HG02943 (cell line): ENCODE data around the gene KCNA1.
A peak's percentile ranks its signal among the peaks of the same experiment; 100 is the strongest.

Experiments used
- ATAC-seq: cut with Tn5 transposase; IDR thresholded peaks from one replicate; pipeline ENCODE4 v1.9.1; 2021; ENCODE audit warnings: mild to moderate bottlenecking, low read depth, moderate library complexity; ENCODE audit not compliant: unreplicated experiment

The KCNA1 gene

GRCh38 chr12:4910502-4911315, 1.0 kb downstream of the KCNA1 start:
- ATAC-seq: no peak

DNA sequence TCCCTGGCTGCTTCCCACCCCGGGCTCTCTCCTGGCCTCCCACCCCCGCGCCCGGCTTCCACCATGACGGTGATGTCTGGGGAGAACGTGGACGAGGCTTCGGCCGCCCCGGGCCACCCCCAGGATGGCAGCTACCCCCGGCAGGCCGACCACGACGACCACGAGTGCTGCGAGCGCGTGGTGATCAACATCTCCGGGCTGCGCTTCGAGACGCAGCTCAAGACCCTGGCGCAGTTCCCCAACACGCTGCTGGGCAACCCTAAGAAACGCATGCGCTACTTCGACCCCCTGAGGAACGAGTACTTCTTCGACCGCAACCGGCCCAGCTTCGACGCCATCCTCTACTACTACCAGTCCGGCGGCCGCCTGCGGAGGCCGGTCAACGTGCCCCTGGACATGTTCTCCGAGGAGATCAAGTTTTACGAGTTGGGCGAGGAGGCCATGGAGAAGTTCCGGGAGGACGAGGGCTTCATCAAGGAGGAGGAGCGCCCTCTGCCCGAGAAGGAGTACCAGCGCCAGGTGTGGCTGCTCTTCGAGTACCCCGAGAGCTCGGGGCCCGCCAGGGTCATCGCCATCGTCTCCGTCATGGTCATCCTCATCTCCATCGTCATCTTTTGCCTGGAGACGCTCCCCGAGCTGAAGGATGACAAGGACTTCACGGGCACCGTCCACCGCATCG, 1.8 kb downstream of the KCNA1 start:
- ATAC-seq: no peak

DNA sequence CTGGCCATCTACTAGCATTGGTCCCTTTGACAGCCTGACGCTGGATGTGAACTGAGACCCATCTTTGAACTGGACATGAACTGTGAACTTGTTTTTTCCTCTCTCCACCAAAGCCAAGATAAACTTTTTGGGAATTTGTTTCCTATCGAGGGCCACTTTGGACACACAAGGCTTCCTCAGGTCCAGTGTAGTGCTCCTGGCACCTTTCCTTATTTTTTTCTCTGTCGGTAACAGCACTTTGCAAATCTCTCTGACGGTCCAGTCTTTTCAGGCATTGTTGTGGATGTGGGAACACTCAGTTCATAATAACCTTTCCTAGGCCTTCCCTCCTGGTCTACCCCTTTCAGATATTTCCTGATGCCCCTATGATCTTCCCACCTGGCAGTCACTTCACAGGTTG, 5.0 kb downstream of the KCNA1 start:
- no peak for ATAC-seq

GRCh38 chr12:4915752-4916151, 6.0 kb downstream of the KCNA1 start:
- ATAC-seq: no peak

- no peak for ATAC-seq
Observed at GRCh38 chr12:4918950-4919660, 9.4 kb downstream of the KCNA1 start.

DNA sequence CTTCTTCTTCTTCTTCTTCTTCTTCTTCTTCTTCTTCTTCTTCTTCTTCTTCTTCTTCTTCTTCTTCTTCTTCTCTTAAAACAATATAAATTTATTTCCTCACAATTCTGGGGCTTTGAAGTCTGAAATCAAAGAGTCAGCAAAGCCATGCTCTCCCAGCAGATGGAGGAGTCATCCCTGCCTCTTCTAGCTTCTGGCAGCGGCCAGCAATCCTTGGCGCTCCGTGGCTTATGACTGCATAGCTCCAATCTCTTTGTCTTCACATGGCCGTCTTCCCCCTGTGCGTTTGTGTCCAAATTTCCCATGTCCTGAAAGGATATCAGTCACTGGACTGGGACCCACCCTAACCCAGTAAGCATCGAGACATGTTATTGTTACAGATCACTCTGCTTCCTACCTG, 22.9 kb downstream of the KCNA1 start:
- ATAC-seq: no peak

DNA sequence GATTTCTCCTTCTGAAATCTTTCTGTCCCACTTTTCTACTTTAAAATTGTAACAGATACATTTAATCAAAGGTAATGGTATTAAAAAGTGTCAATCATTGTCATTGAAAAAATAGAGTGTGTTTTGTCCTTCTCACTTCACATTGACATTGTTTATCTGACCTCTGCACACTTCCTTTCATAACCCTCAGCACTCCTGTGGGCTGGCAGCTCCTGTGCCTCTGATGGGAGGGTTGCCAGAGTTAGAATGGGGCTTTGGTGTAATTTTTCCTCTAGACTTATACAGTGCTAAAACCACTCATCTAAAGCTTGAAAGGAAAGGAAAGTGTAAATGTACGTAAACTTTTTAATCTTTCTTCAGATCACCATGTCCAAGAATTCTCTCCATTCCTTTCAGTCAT, 23.7 kb downstream of the KCNA1 start:
- no peak for ATAC-seq

GRCh38 chr12:4934407-4935035, 24.8 kb downstream of the KCNA1 start:
- no peak for ATAC-seq

DNA sequence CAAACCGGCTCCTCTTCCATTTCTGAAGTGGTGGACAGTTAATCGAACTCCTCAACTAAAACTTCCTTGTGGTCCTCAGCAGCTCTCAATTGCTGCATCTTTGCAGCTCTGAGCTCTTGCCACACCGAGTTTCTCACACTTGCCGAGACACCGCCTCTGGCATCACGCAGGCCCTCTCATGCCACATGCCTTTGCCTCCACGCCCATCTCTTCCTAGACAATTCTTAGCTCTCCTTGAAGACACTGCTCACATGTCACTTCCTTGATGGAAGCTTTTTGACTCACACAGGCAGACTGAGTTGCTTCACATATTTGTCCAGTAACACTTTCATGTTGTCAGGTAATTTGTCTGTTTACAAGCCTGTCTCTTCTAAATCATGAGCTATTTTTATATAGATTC, 29.2 kb downstream of the KCNA1 start:
- ATAC-seq: no peak

- no peak for ATAC-seq
Observed at GRCh38 chr12:4939418-4940023, 29.8 kb downstream of the KCNA1 start.

GRCh38 chr12:4943067-4943937, 33.6 kb downstream of the KCNA1 start:
- peak; percentile 80 for ATAC-seq

- ATAC-seq: peak; percentile 34
Observed at GRCh38 chr12:4943938-4944284, 34.2 kb downstream of the KCNA1 start.

DNA sequence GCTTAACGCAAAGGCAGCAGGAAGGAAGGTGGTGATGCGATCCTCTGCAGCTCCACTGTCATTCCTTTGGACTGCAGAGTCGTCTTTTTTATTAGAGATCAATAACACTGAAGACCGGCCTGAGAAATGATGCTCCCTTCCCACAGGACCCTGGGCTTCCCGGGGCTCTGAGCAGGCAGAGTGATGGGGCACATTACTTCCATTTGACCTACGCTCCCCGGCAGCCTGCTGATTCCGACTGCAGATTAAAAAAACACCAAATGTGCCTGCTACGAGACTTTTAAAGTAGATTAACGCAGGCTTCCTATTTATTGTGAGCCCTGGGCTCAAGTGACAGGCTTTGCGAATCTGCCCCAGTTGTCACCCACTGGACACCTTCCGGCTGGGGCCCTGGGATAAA, 37.5 kb downstream of the KCNA1 start:
- no peak for ATAC-seq

- ATAC-seq: no peak
Observed at GRCh38 chr12:4951083-4951482, 41.4 kb downstream of the KCNA1 start.

- no peak for ATAC-seq
Observed at GRCh38 chr12:4951601-4952000, 41.9 kb downstream of the KCNA1 start.

GRCh38 chr12:4954621-4955354, 45.1 kb downstream of the KCNA1 start:
- ATAC-seq: no peak

DNA sequence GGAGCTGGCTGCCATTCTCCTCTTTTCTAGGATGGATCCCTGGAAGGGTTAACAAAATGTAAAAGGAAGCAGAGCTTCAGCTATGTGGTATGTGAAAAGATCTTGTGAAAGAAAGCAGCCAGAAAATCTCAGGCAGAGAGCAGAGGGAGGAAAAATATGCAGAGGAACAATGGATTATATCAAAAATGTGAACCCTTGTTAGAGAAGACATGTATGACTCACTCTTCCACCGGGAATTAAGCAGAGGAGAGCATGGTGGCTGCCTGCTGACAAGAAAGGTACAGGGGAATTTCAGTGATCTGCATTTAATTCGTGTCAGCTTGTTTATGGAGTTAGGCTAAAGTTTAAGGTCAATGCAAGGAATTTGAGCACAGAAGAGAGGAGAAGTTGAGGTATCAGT, 46.3 kb downstream of the KCNA1 start:
- ATAC-seq: no peak

DNA sequence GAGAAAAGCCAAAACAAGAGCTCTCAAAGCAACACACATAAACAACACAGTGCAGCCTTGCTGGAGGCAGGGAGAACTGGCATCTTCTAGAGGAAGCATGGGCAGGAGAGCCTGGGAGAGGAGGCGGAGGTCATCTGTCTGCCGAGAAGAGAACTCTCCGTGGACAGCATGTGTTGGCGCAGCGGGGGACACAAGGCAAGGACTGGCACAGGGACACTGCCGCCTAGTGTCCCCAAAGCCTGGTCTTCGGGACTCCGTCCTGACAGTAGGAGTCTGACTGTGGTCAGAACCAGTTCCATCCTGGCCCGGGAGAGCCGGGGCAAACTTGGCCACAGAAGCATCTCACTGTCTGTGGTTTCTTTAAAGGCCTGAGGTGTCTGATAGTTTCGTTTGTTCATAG, 47.3 kb downstream of the KCNA1 start:
- no peak for ATAC-seq

DNA sequence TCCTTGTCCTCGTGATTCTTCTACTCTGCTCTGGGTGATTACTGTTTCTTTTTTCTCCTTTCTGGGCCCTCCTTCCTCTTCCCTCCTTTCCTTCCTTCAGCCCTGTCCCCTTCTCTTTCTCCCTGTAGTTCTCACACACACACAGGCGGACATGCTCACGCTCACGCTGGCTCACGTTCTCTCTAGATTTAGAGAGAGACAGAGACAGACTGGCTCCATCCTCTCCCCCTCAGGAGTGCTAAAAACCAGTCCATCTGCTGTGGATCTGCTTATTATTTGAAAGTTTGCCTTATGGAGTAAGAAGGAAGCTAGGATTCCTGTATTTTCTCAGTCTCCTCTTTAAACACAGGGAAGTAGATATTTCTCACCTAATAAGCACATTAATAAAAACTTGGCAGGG, 48.1 kb downstream of the KCNA1 start:
- no peak for ATAC-seq
